Astrocyte of the cerebellum (primary cell): ENCODE results near the gene FGFR3.

Experiments
- DNase-seq: peaks from one replicate; pipeline ENCODE4 v3.0.0-alpha.2; 2011; ENCODE audit warnings: low read depth
- H3K4me3 ChIP-seq: 2 replicates; pipeline ENCODE4 v1.5.1; 2011; ENCODE audit warnings: mild to moderate bottlenecking, low read depth, low read length, moderate library complexity
- in situ Hi-C: cut with HindIII; loops from 2 replicates; pipeline ENCODE4 v1.10.0; 2017; ENCODE audit warnings: low sequenced_read_pairs
- TF ChIP-seq, protein P1 (sequence below): IDR thresholded peaks from 2 replicates; pipeline ENCODE4 v1.5.1; 2012; ENCODE audit warnings: low read length, low read depth, moderate library complexity, mild to moderate bottlenecking; ENCODE audit errors: missing control alignments

FGFR3 gene

GRCh38 chr4:1773754-1774153 lies 19.3 kb upstream of the FGFR3 start:
- TF ChIP-seq, protein P1, sequence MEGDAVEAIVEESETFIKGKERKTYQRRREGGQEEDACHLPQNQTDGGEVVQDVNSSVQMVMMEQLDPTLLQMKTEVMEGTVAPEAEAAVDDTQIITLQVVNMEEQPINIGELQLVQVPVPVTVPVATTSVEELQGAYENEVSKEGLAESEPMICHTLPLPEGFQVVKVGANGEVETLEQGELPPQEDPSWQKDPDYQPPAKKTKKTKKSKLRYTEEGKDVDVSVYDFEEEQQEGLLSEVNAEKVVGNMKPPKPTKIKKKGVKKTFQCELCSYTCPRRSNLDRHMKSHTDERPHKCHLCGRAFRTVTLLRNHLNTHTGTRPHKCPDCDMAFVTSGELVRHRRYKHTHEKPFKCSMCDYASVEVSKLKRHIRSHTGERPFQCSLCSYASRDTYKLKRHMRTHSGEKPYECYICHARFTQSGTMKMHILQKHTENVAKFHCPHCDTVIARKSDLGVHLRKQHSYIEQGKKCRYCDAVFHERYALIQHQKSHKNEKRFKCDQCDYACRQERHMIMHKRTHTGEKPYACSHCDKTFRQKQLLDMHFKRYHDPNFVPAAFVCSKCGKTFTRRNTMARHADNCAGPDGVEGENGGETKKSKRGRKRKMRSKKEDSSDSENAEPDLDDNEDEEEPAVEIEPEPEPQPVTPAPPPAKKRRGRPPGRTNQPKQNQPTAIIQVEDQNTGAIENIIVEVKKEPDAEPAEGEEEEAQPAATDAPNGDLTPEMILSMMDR = no peak
- H3K4me3 ChIP-seq = no peak overlapping the region
- no peak for DNase-seq
- in situ Hi-C loops = no loop called here

- in situ Hi-C loops = no loop called here
- H3K4me3 ChIP-seq = no peak overlapping the region
- DNase-seq = no peak
- TF ChIP-seq, protein P1 = no peak
Observed at GRCh38 chr4:1775731-1776500, 17.2 kb upstream of the FGFR3 start.

DNA sequence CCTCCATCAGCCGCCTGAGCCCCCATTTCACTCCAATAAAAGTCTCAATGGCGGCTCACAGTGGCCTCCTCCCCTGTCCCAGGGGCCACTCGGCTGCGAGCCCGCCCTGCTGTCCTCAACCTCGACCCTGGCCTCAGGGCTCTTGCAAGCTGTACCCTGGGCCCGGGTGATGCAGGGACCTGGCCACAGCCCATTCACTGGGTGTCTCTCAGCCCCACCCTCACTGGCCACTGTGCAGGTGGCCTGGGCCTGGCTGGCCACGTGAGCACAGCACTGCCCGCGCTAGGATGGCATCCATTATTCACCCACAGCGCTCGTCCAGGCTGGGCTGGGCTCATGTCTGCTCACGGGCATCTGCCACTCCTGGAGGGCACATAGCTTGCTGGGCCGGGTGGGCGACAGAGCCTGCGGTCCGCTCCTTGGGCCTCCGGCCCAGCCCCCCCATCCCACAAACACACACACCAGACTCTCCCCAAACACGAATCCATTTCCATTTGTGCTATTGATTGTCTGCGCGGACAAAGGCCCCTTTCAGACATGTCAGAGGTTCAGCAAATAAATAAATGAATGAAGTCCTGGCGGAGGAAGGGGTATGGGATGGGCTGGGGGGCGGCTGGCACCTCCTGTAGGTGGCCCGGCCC lies 16.5 kb upstream of the FGFR3 start:
- TF ChIP-seq, protein P1 = no peak
- in situ Hi-C loops = no loop called here
- H3K4me3 ChIP-seq = no peak overlapping the region
- no peak for DNase-seq

DNA sequence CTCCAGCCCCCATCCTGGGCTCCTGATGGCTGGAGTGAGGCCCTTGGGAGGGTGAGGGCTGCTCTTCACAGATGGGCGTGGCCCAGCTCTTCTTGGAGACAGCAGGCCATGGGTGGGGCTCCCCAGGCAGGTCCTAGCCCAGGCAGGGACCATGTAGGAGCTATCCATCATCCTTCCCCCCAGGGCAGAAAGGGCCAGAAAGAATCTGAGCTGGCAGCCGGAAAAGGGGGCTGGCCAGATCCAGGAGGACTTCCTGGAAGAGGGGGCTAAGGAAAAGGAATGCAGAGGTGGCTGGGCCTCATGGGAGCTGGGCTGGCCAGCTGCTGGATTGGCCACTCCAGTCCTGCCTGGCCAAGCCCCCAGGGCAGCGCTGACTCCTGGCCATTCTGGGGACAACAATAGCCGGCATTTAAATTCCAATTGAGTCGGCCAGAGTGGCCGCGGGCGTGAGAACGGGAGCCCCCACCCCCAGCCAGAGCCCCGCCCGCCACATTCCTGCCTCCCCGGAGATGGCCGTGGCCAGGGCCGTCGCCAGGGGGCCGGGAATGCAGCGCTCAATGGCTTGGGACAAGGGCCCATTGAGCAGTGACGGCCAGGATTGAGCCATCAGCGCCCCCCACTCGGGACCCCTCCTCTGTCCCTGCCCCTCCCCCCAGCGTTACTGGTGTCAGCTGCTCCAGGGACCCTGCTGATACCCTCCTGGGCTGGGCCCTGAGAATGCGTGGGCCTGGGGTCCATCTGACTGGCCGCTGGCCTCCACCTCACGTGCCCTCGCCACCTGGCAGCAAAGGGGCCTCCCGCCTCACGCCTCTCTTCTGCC lies 15.1 kb upstream of the FGFR3 start:
- no peak overlapping the region for H3K4me3 ChIP-seq
- TF ChIP-seq, protein P1 = no peak
- peak; percentile 3 for DNase-seq
- in situ Hi-C loops = no loop called here

GRCh38 chr4:1778642-1779392 lies 14.3 kb upstream of the FGFR3 start:
- DNase-seq = no peak
- in situ Hi-C loops = no loop called here
- H3K4me3 ChIP-seq = no peak overlapping the region
- TF ChIP-seq, protein P1 = no peak

GRCh38 chr4:1779588-1780382 lies 13.3 kb upstream of the FGFR3 start:
- TF ChIP-seq, protein P1 = no peak
- no peak overlapping the region for H3K4me3 ChIP-seq
- in situ Hi-C loops = no loop called here
- no peak for DNase-seq
